PC-3 (cell line): ENCODE measurements around the gene BNIP5. TPM values are rescaled to one million over a fixed set of nuclear protein-coding genes. Genes with fewer than 3 reads are reported as not detected.

ENCODE experiments used
- ATAC-seq: fragments of 200-7000 bp; cut with Tn5 transposase; 2 replicates; pipeline ENCODE4 v1.9.1; 2020; ENCODE audit warnings: mild to moderate bottlenecking, moderate library complexity
- BruUV-seq: library from RNA; stranded (reverse); fragments of 400-500 nt; replicated peaks from 2 replicates; lab custom pipeline; 2021; lab: Mats Ljungman, UMichigan
- CTCF ChIA-PET: fragments of 300-600 bp; sonication (Branson Sonifier 250); formaldehyde crosslinking; loops from one replicate; lab custom pipeline; 2022; ENCODE audit warnings: antibody characterized with exemption; lab: Charles Lee
- POLR2A ChIA-PET: fragments of 300-600 bp; sonication (Branson Sonifier 250); formaldehyde crosslinking; loops from one replicate; lab custom pipeline; 2022; ENCODE audit warnings: antibody characterized with exemption; ENCODE audit not compliant: unreplicated experiment; lab: Charles Lee
- DNase-seq: peaks from one replicate; pipeline ENCODE4 v3.0.0-alpha.2; 2015
- H2AFZ ChIP-seq: fragments of 300-600 bp; sonication (generic); 2 replicates; pipeline ENCODE4 v1.6.0; 2016; ENCODE audit warnings: antibody characterized with exemption, low read length
- H3F3A ChIP-seq: fragments of 300-600 bp; sonication (generic); one replicate; pipeline ENCODE4 v1.6.0; 2017; ENCODE audit warnings: antibody characterized with exemption, low read length, control low read depth, mild to moderate bottlenecking; ENCODE audit not compliant: unreplicated experiment
- H3K27ac ChIP-seq: fragments of 300-600 bp; sonication (generic); 2 replicates; pipeline ENCODE4 v1.5.1; 2016; ENCODE audit warnings: mild to moderate bottlenecking, low read length
- H3K27me3 ChIP-seq: fragments of 300-600 bp; sonication (generic); 2 replicates; pipeline ENCODE4 v1.6.1; 2016; ENCODE audit warnings: low read length, mixed read lengths
- H3K36me3 ChIP-seq: fragments of 300-600 bp; sonication (generic); 2 replicates; pipeline ENCODE4 v1.6.1; 2016; ENCODE audit warnings: low read depth, mixed run types, low read length, mixed read lengths
- H3K4me1 ChIP-seq: fragments of 300-600 bp; sonication (generic); 2 replicates; pipeline ENCODE4 v1.5.1; 2016; ENCODE audit warnings: low read length; ENCODE audit not compliant: insufficient read depth
- H3K4me2 ChIP-seq: fragments of 300-600 bp; sonication (generic); 2 replicates; pipeline ENCODE4 v1.6.0; 2016; ENCODE audit warnings: low read length
- H3K4me3 ChIP-seq: fragments of 300-600 bp; sonication (generic); 2 replicates; pipeline ENCODE4 v1.5.1; 2016; ENCODE audit warnings: mild to moderate bottlenecking, low read length, mixed read lengths
- H3K79me2 ChIP-seq: fragments of 300-600 bp; sonication (generic); 2 replicates; pipeline ENCODE4 v1.6.1; 2017; ENCODE audit warnings: low read length, mixed read lengths
- H3K9ac ChIP-seq: fragments of 300-600 bp; sonication (generic); 2 replicates; pipeline ENCODE4 v1.6.0; 2016; ENCODE audit warnings: mild to moderate bottlenecking, low read length
- H3K9me2 ChIP-seq: fragments of 300-600 bp; sonication (generic); replicated peaks from 2 replicates; pipeline ENCODE4 v1.6.1; 2016; ENCODE audit warnings: mixed run types, low read length, mixed read lengths
- H3K9me3 ChIP-seq: fragments of 300-600 bp; sonication (generic); 2 replicates; pipeline ENCODE4 v1.6.1; 2016; ENCODE audit warnings: low read length, mixed read lengths
- H4K20me1 ChIP-seq: fragments of 300-600 bp; sonication (generic); 2 replicates; pipeline ENCODE4 v1.6.1; 2016; ENCODE audit warnings: low read length, mixed read lengths
- EZH2 ChIP-seq: fragments of 300-600 bp; sonication (generic); IDR thresholded peaks from one replicate; pipeline ENCODE4 v1.6.1; 2017; ENCODE audit warnings: antibody characterized with exemption, mild to moderate bottlenecking, low read length; ENCODE audit not compliant: unreplicated experiment
- EZH2phosphoT487 ChIP-seq: fragments of 300-600 bp; sonication (generic); IDR thresholded peaks from 2 replicates; pipeline ENCODE4 v1.6.1; 2018; ENCODE audit warnings: mild to moderate bottlenecking, antibody characterized with exemption, low read length, borderline replicate concordance
- intact Hi-C: fragments of 100-400 bp; cut with micrococcal nuclease; formaldehyde crosslinking; loops from 2 replicates; pipeline ENCODE4 v1.9.0; 2023
- total RNA-seq: library from RNA; depleted of rRNA; stranded (reverse); fragments of >200 nt; gene quantifications from 2 replicates; pipeline ENCODE4 v1.2.3, GENCODE V29; 2014
- TF ChIP-seq, protein P1 (sequence below): fragments of 300-600 bp; sonication (generic); conservative IDR thresholded peaks from 2 replicates; pipeline ENCODE4 v1.5.1; 2017; ENCODE audit warnings: antibody characterized with exemption, low read depth, mild to moderate bottlenecking, low read length

Gene BNIP5
- total RNA-seq, 1 experiment from 2014 or later: not detected

DNA sequence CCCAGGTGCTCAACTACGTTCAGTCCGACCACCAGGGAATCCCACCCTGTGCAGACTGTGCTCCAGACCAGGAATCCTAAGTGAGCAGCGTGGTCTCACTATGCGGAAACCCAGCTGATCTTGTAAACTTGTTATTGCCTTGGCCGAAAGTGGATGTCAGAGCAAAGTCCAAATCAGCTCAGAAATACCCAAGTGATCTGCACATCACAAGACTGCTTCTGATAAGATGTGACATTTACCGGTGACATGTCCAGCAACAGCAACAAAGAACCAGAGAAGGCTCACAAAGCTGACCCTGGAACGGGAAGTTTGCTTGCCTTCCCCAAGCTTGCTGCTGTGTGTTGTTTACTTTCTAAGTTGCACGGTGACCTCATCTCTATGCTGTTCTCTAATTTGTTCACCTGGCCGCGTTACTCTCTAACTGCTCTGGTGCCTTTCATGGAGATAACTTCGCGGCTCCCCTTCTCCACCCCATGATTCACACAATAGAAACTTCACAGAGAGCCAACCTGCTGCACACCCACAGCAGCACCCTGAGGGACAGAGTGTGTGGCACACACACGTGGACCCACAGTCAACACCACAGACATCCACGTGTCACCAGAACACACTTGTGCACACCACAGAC, 1.7 kb downstream of the BNIP5 start:
- POLR2A ChIA-PET: no interaction called here
- ATAC-seq: peak; percentile 55
- intact Hi-C loops: no loop called here
- Histone ChIP-seq H3K9ac (no peak overlapping the region), H4K20me1 (no peaks in the 10 kb centered on the region), H3K27ac (no peak overlapping the region), H3K9me2 (no peaks in the 10 kb centered on the region), H3K36me3 (no peaks in the 10 kb centered on the region), H3K27me3 (0 out of 2 replicates have a peak, but pooled peaks cover 2% of the 10 kb centered on the region), H3F3A (no peaks in the 10 kb centered on the region), H3K4me3 (peak overlapping the region; percentile 14; the same call in 1 of the 2 replicates), H3K4me2 (peak overlapping the region; percentile 65), H3K9me3 (no peaks in the 10 kb centered on the region), H2AFZ (peak overlapping the region; percentile 82), H3K79me2 (no peaks in the 10 kb centered on the region), H3K4me1 (peaks cover 11% of the 10 kb centered on the region; the same call in 1 of the 2 replicates)
- no TSS peak for BruUV-seq
- TF ChIP-seq, protein P1, sequence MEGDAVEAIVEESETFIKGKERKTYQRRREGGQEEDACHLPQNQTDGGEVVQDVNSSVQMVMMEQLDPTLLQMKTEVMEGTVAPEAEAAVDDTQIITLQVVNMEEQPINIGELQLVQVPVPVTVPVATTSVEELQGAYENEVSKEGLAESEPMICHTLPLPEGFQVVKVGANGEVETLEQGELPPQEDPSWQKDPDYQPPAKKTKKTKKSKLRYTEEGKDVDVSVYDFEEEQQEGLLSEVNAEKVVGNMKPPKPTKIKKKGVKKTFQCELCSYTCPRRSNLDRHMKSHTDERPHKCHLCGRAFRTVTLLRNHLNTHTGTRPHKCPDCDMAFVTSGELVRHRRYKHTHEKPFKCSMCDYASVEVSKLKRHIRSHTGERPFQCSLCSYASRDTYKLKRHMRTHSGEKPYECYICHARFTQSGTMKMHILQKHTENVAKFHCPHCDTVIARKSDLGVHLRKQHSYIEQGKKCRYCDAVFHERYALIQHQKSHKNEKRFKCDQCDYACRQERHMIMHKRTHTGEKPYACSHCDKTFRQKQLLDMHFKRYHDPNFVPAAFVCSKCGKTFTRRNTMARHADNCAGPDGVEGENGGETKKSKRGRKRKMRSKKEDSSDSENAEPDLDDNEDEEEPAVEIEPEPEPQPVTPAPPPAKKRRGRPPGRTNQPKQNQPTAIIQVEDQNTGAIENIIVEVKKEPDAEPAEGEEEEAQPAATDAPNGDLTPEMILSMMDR: no peak
- TF ChIP-seq EZH2phosphoT487 (no peak), EZH2 (no peak)
- CTCF ChIA-PET: no interaction called here
- DNase-seq: peak; percentile 30

DNA sequence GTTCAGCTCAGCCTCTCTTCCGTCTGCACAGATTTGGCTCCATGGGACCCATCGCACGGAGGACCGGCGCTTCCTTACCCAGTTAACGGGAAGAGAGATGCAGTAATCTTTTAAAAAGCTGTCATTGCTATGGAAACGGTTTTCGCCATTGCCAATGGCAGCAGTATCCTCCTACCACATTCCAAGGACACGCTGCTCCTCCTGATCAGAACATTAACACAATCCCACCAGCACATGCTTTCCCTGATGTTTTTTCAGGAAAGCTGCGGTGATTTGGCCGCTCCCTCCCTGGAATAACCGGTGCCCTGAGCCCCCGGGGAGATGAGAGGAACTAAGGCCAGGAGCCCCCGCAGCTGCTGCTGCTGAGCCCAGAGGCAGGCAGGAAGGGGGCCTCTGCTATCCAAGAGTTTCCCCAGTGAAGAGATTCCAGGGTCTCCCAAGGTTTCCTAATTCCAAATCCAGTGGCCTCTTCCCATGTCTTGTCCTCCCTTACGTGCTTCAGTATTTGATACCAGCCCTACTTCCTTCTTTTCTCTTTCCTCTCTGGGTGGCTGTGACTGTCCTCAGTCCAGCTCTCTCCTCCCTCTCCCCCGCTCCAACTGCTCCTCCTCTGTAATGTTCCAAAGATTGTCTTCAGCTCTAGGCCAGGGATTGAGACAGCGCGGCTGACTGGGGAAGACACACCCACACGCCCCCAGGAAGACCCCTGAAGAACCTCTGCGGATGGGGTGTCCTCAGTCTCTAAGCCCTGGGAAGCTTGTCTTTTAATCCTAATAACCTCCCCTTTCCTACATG, 2.6 kb downstream of the BNIP5 start:
- ChIA-PET CTCF (no interaction called here), POLR2A (no interaction called here)
- no peaks in the 10 kb centered on the region for H3F3A ChIP-seq
- BruUV-seq: no TSS peak
- H3K9ac ChIP-seq: no peak overlapping the region
- ATAC-seq (no peak), DNase-seq (no peak)
- no peaks in the 10 kb centered on the region for H3K9me3 ChIP-seq
- intact Hi-C loops: no loop called here
- H3K9me2 ChIP-seq: no peaks in the 10 kb centered on the region
- no peaks in the 10 kb centered on the region for H3K36me3 ChIP-seq
- no peak overlapping the region for H3K27ac ChIP-seq
- peak overlapping the region; percentile 82; the same call in 1 of the 2 replicates for H2AFZ ChIP-seq
- H3K79me2 ChIP-seq: no peaks in the 10 kb centered on the region
- H3K4me1 ChIP-seq: peaks cover 11% of the 10 kb centered on the region; the same call in 1 of the 2 replicates
- TF ChIP-seq, protein P1: no peak
- TF ChIP-seq EZH2phosphoT487 (no peak), EZH2 (no peak)
- H3K27me3 ChIP-seq: no peaks in the 10 kb centered on the region
- H3K4me2 ChIP-seq: peak overlapping the region; percentile 65; the same call in 1 of the 2 replicates
- H4K20me1 ChIP-seq: no peaks in the 10 kb centered on the region
- no peak overlapping the region for H3K4me3 ChIP-seq
